Fibroblast of peridontal ligament (primary cell): ENCODE data around the gene VMP1.
"Not testable (repeated sequence)": the region's sequence is repeated elsewhere in the genome, so short reads cannot be mapped to it uniquely, and the experiment has no call there.

Source experiments
- DNase-seq: peaks from one replicate; pipeline ENCODE4 v3.0.0-alpha.2; 2010; ENCODE audit errors: extremely low read depth

The VMP1 gene

GRCh38 chr17:59778996-59779395, 71.5 kb downstream of the VMP1 start:
- DNase-seq = no peak

GRCh38 chr17:59779521-59779920, 72.1 kb downstream of the VMP1 start:
- no peak for DNase-seq

GRCh38 chr17:59780548-59780947, 73.1 kb downstream of the VMP1 start:
- not testable (repeated sequence) for DNase-seq

- DNase-seq = peak; percentile 63
Measured at GRCh38 chr17:59783221-59784047, 76.0 kb downstream of the VMP1 start.

- peak; percentile 55 for DNase-seq
Measured at GRCh38 chr17:59785091-59785799, 77.8 kb downstream of the VMP1 start.

- DNase-seq = no peak
Measured at GRCh38 chr17:59786213-59786535, 78.7 kb downstream of the VMP1 start.

- DNase-seq = peak; percentile 100
Measured at GRCh38 chr17:59786536-59787319, 79.3 kb downstream of the VMP1 start.

GRCh38 chr17:59789849-59790248, 82.4 kb downstream of the VMP1 start:
- not testable (repeated sequence) for DNase-seq

GRCh38 chr17:59790418-59790817, 83.0 kb downstream of the VMP1 start:
- not testable (repeated sequence) for DNase-seq

- no peak for DNase-seq
Measured at GRCh38 chr17:59790910-59791309, 83.5 kb downstream of the VMP1 start.

- peak; percentile 47 for DNase-seq
Measured at GRCh38 chr17:59791603-59792457, 84.4 kb downstream of the VMP1 start.

- not testable (repeated sequence) for DNase-seq
Measured at GRCh38 chr17:59792458-59792823, 85.0 kb downstream of the VMP1 start.

- no peak for DNase-seq
Measured at GRCh38 chr17:59793205-59793604, 85.8 kb downstream of the VMP1 start.

GRCh38 chr17:59796138-59796537, 88.7 kb downstream of the VMP1 start:
- DNase-seq = no peak

GRCh38 chr17:59796785-59797205, 89.3 kb downstream of the VMP1 start:
- DNase-seq = no peak

- no peak for DNase-seq
Measured at GRCh38 chr17:59798111-59798510, 90.7 kb downstream of the VMP1 start.

- no peak for DNase-seq
Measured at GRCh38 chr17:59800530-59800942, 93.1 kb downstream of the VMP1 start.

GRCh38 chr17:59802160-59802559, 94.7 kb downstream of the VMP1 start:
- DNase-seq = no peak

GRCh38 chr17:59804901-59805465, 97.5 kb downstream of the VMP1 start:
- peak; percentile 68 for DNase-seq

GRCh38 chr17:59806322-59806721, 98.9 kb downstream of the VMP1 start:
- not testable (repeated sequence) for DNase-seq

GRCh38 chr17:59807892-59808509, 100.5 kb downstream of the VMP1 start:
- DNase-seq = peak; percentile 64
